Body of pancreas (tissue), 4 donors: ENCODE measurements around the gene CELA2A. TPM values are rescaled to one million over a fixed set of nuclear protein-coding genes. Genes with fewer than 3 reads are reported as not detected.

Experiments
- ATAC-seq: fragments of 150-250 bp; one replicate; pipeline ENCODE4 v1.9.1; 2016
- DNase-seq, 4 donors: peaks; one replicate each; pipeline ENCODE4 v3.0.0-alpha.2; 2019
- H3K27ac ChIP-seq, 4 donors: fragments of 200-600 bp; sonication (generic); 1 replicate in 3 of 4; 2 replicates in 1 of 4; pipeline versions ENCODE4 v1.5.1 to v1.6.1; 2016 to 2019; ENCODE audit warnings: mild to moderate bottlenecking in 1 of 4, mixed read lengths in 1 of 4, moderate library complexity in 1 of 4
- H3K27me3 ChIP-seq, 2 donors: fragments of 200-600 bp; sonication (generic); one replicate each; pipeline ENCODE4 v1.6.0; 2016; ENCODE audit warnings: mild to moderate bottlenecking in 1 of 2
- H3K36me3 ChIP-seq, 2 donors: fragments of 200-600 bp; sonication (generic); replicated peaks in 1 of 2; 2 replicates each; pipeline ENCODE4 v1.5.1; 2016; ENCODE audit warnings: low read depth in 2 of 2; ENCODE audit not compliant: insufficient read depth in 1 of 2
- H3K4me1 ChIP-seq: fragments of 200-600 bp; sonication (generic); one replicate; pipeline ENCODE4 v1.6.0; 2016
- H3K4me3 ChIP-seq, 2 donors: fragments of 200-600 bp; sonication (generic); 1 replicate in 1 of 2; 2 replicates in 1 of 2; pipeline ENCODE4 v1.5.1; 2016 to 2019
- H3K9me3 ChIP-seq, 3 donors: fragments of 200-600 bp; sonication (generic); 1 replicate in 2 of 3; 2 replicates in 1 of 3; pipeline ENCODE4 v1.5.1; 2016
- POLR2A ChIP-seq, 3 donors: fragments of 450-650 bp; IDR thresholded peaks; one replicate each; pipeline ENCODE4 v1.6.1; 2016; ENCODE audit warnings: antibody characterized with exemption in 3 of 3, mild to moderate bottlenecking in 2 of 3
- WGBS, 2 donors: methylation state at CpG; one replicate each; pipeline ENCODE4 v1.1.5; 2017; 5-methylcytosine and 5-hydroxymethylcytosine counted together
- intact Hi-C: fragments of 100-400 bp; cut with DNase I; formaldehyde crosslinking; loops from one replicate; pipeline ENCODE4 v1.15.1; 2023
- total RNA-seq, 2 donors: library from RNA; depleted of rRNA; stranded (reverse); fragments of >200 nt; gene quantifications; one replicate each; pipeline ENCODE4 v1.1.0, GENCODE V29; 2016
- TF ChIP-seq, protein P1 (sequence below), 7 experiments: fragments of 450-650 bp in 4 of 7; fragments of 200-600 bp in 3 of 7; sonication (generic) in 3 of 7; IDR thresholded peaks; one replicate each; pipeline ENCODE4 v1.5.1; 2016 to 2019; ENCODE audit warnings: antibody characterized with exemption in 7 of 7

CELA2A gene
- total RNA-seq, 2 donors from 2014 or later = 4,384 to 21,046 TPM

GRCh38 chr1:15412843-15413242, 43.7 kb upstream of the CELA2A start:
- no peak for ATAC-seq
- intact Hi-C loops = no loop called here
- 29% methylated on average over 11 of the region's 11 CpGs; no CpG with 5 or more reads in 1 of the 2 donors for WGBS, 2 donors
- Histone ChIP-seq H3K27ac (peak overlapping the region; percentile 65 to 86 (median 79)), H3K36me3 (no peaks in the 10 kb centered on the region), H3K27me3 (no peaks in the 10 kb centered on the region), H3K4me3 (no peak overlapping the region), H3K9me3 (no peaks in the 10 kb centered on the region), H3K4me1 (peaks cover 75% of the 10 kb centered on the region)
- TF ChIP-seq, protein P1, sequence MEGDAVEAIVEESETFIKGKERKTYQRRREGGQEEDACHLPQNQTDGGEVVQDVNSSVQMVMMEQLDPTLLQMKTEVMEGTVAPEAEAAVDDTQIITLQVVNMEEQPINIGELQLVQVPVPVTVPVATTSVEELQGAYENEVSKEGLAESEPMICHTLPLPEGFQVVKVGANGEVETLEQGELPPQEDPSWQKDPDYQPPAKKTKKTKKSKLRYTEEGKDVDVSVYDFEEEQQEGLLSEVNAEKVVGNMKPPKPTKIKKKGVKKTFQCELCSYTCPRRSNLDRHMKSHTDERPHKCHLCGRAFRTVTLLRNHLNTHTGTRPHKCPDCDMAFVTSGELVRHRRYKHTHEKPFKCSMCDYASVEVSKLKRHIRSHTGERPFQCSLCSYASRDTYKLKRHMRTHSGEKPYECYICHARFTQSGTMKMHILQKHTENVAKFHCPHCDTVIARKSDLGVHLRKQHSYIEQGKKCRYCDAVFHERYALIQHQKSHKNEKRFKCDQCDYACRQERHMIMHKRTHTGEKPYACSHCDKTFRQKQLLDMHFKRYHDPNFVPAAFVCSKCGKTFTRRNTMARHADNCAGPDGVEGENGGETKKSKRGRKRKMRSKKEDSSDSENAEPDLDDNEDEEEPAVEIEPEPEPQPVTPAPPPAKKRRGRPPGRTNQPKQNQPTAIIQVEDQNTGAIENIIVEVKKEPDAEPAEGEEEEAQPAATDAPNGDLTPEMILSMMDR (IDR thresholded peaks at IDR 0.05) = no peak
- no peak for TF ChIP-seq POLR2A (IDR thresholded peaks at IDR 0.05)
- peak; percentile 65 to 81 (median 75) for DNase-seq

GRCh38 chr1:15413563-15414444, 42.7 kb upstream of the CELA2A start:
- WGBS, 2 donors = 85 to 92% methylated on average over 12 to 20 of the region's 20 CpGs
- DNase-seq (no peak), ATAC-seq (no peak)
- Histone ChIP-seq H3K27me3 (no peaks in the 10 kb centered on the region), H3K4me1 (peaks cover 82% of the 10 kb centered on the region), H3K27ac (peak overlapping the region; percentile 65 to 86 (median 79)), H3K9me3 (no peaks in the 10 kb centered on the region), H3K36me3 (no peaks in the 10 kb centered on the region), H3K4me3 (no peak overlapping the region)
- TF ChIP-seq, protein P1 (IDR thresholded peaks at IDR 0.05) = no peak
- no peak for TF ChIP-seq POLR2A (IDR thresholded peaks at IDR 0.05)
- intact Hi-C loops = no loop called here

- Histone ChIP-seq H3K4me3 (no peak overlapping the region), H3K27ac (peak overlapping the region; percentile 12 to 86 (median 52)), H3K9me3 (no peaks in the 10 kb centered on the region), H3K27me3 (no peaks in the 10 kb centered on the region), H3K4me1 (peaks cover 85% of the 10 kb centered on the region), H3K36me3 (no peaks in the 10 kb centered on the region)
- TF ChIP-seq, protein P1 (IDR thresholded peaks at IDR 0.05) = no peak
- TF ChIP-seq POLR2A (IDR thresholded peaks at IDR 0.05) = no peak
- no peak for ATAC-seq
- DNase-seq = no peak
- 84 to 93% methylated on average over 5 to 9 of the region's 10 CpGs for WGBS, 2 donors
- intact Hi-C loops = no loop called here
Measured at GRCh38 chr1:15414445-15414983, 42.0 kb upstream of the CELA2A start.

DNA sequence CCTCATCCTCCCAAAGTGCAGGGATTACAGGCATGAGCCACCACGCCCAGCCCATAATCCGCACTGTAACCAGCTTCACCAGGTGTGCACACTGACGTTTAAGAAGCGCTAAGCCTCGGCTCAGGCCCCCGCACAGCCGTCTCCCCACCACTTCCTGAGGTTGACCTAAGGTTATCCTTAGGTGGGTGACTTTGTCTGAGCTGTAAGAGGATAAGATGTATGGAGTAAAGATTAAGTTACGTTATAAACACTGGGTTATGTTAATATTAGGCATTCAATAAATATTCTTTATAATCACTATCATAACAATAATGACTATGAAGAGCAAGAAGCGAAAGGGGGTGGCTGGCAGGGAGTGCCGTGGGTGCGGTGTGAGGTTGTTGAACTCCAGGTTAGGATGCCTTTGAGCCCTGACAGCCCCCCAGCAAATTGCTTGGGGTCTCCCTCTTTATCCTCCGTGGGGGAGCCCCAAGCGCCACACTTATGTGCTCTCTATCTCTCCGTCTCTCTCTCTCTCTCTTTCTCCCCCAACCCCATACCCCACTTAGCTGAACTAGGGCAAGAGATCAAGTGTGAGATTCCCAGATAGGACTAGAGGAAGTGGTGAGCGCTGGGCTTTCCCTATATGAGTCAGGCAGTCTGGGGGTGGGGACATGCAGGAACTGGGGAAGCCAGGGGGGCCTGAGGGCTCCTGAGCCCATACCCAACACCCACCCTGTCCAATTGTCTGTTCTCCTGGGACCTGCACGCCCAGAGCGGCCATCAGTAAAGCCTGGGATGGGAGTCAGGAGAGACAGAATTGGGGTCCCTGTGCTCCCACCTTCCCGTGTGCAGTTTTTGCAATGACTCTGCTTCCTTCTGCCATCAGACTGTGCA, 39.2 kb upstream of the CELA2A start:
- intact Hi-C loops = no loop called here
- Histone ChIP-seq H3K36me3 (no peaks in the 10 kb centered on the region), H3K27me3 (no peaks in the 10 kb centered on the region), H3K9me3 (no peaks in the 10 kb centered on the region), H3K4me1 (peaks cover 92% of the 10 kb centered on the region), H3K27ac (peak overlapping the region in 3 of 4 donors; percentile 83 to 86 (median 84)), H3K4me3 (no peak overlapping the region)
- ATAC-seq (no peak), DNase-seq (peak; percentile 35 to 75 (median 52))
- TF ChIP-seq, protein P1 (IDR thresholded peaks at IDR 0.05) = no peak
- TF ChIP-seq POLR2A (IDR thresholded peaks at IDR 0.05) = no peak
- WGBS, 2 donors = 71 to 78% methylated on average over 16 to 18 of the region's 18 CpGs
